ENCODE results near the gene MARCO.
"Not testable (repeated sequence)": the region's sequence is repeated elsewhere in the genome, so short reads cannot be mapped to it uniquely, and the experiment has no call there.

Gene MARCO

GRCh38 chr2:118988706-118989105 lies 46.7 kb downstream of the MARCO start:
- Histone ChIP-seq H3K4me3 (ENCODE audit: low read length in 2 of 2) (no peak overlapping the region), H3K27me3 (ENCODE audit: control insufficient read depth in 1 of 2, insufficient read depth in 2 of 2, low read length in 2 of 2) (peaks cover 0 to 3% of the 10 kb centered on the region in 2 donors), H3K27ac (ENCODE audit: low read length) (no peak overlapping the region), H3K36me3 (ENCODE audit: control insufficient read depth in 2 of 2, insufficient read depth in 2 of 2, low read length in 2 of 2) (no peaks in the 10 kb centered on the region), H3K4me1 (ENCODE audit: control insufficient read depth, insufficient read depth, low read length) (no peaks in the 10 kb centered on the region), H3K9me3 (ENCODE audit: control insufficient read depth in 2 of 2, low read length in 2 of 2) (peaks cover 0 to 3% of the 10 kb centered on the region in 2 donors), H3K9ac (ENCODE audit: low read length in 2 of 2) (no peak overlapping the region)

DNA sequence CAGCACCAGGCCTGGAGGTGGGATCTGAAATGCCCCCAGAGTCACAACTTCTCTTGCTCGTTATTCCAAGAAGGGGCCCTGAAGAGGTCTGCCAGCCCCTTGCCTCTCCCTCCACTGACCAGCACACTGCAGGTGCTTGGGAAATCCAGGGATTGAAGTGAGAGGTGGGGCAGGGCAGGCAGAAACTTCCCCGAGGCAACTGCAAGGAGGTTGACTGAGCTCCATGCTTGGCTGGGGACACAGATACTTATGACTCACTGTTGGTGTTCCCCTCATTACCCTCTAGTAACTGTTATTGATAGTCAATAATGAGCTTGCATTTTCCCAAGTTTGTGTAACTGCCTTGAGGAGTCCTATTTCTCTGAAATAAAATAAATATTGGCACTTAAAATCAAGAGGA lies 47.5 kb downstream of the MARCO start:
- no peak overlapping the region for H3K27ac ChIP-seq (ENCODE audit: low read length)
- H3K36me3 ChIP-seq (ENCODE audit: control insufficient read depth in 2 of 2, insufficient read depth in 2 of 2, low read length in 2 of 2): no peaks in the 10 kb centered on the region
- H3K9ac ChIP-seq (ENCODE audit: low read length in 2 of 2): no peak overlapping the region
- H3K4me3 ChIP-seq (ENCODE audit: low read length in 2 of 2): no peak overlapping the region
- H3K27me3 ChIP-seq (ENCODE audit: control insufficient read depth in 1 of 2, insufficient read depth in 2 of 2, low read length in 2 of 2): peaks cover 0 to 3% of the 10 kb centered on the region in 2 donors
- H3K9me3 ChIP-seq (ENCODE audit: control insufficient read depth in 2 of 2, low read length in 2 of 2): no peaks in the 10 kb centered on the region
- no peaks in the 10 kb centered on the region for H3K4me1 ChIP-seq (ENCODE audit: control insufficient read depth, insufficient read depth, low read length)

GRCh38 chr2:118990757-118991545 lies 49.0 kb downstream of the MARCO start:
- H3K27ac ChIP-seq (ENCODE audit: low read length): no peak overlapping the region
- no peaks in the 10 kb centered on the region for H3K4me1 ChIP-seq (ENCODE audit: control insufficient read depth, insufficient read depth, low read length)
- H3K4me3 ChIP-seq (ENCODE audit: low read length in 2 of 2): no peak overlapping the region
- no peaks in the 10 kb centered on the region for H3K36me3 ChIP-seq (ENCODE audit: control insufficient read depth in 2 of 2, insufficient read depth in 2 of 2, low read length in 2 of 2)
- peaks cover 0 to 3% of the 10 kb centered on the region in 2 donors for H3K27me3 ChIP-seq (ENCODE audit: control insufficient read depth in 1 of 2, insufficient read depth in 2 of 2, low read length in 2 of 2)
- H3K9me3 ChIP-seq (ENCODE audit: control insufficient read depth in 2 of 2, low read length in 2 of 2): no peaks in the 10 kb centered on the region
- no peak overlapping the region for H3K9ac ChIP-seq (ENCODE audit: low read length in 2 of 2)

GRCh38 chr2:118991554-118991953 lies 49.6 kb downstream of the MARCO start:
- H3K4me1 ChIP-seq (ENCODE audit: control insufficient read depth, insufficient read depth, low read length): no peaks in the 10 kb centered on the region
- H3K27ac ChIP-seq (ENCODE audit: low read length): no peak overlapping the region
- no peaks in the 10 kb centered on the region for H3K9me3 ChIP-seq (ENCODE audit: control insufficient read depth in 2 of 2, low read length in 2 of 2)
- peaks cover 0 to 3% of the 10 kb centered on the region in 2 donors for H3K27me3 ChIP-seq (ENCODE audit: control insufficient read depth in 1 of 2, insufficient read depth in 2 of 2, low read length in 2 of 2)
- H3K9ac ChIP-seq (ENCODE audit: low read length in 2 of 2): no peak overlapping the region
- H3K4me3 ChIP-seq (ENCODE audit: low read length in 2 of 2): no peak overlapping the region
- no peaks in the 10 kb centered on the region for H3K36me3 ChIP-seq (ENCODE audit: control insufficient read depth in 2 of 2, insufficient read depth in 2 of 2, low read length in 2 of 2)

GRCh38 chr2:118992740-118993391 lies 50.9 kb downstream of the MARCO start:
- no peaks in the 10 kb centered on the region for H3K4me1 ChIP-seq (ENCODE audit: control insufficient read depth, insufficient read depth, low read length)
- no peaks in the 10 kb centered on the region for H3K36me3 ChIP-seq (ENCODE audit: control insufficient read depth in 2 of 2, insufficient read depth in 2 of 2, low read length in 2 of 2)
- no peak overlapping the region for H3K27ac ChIP-seq (ENCODE audit: low read length)

DNA sequence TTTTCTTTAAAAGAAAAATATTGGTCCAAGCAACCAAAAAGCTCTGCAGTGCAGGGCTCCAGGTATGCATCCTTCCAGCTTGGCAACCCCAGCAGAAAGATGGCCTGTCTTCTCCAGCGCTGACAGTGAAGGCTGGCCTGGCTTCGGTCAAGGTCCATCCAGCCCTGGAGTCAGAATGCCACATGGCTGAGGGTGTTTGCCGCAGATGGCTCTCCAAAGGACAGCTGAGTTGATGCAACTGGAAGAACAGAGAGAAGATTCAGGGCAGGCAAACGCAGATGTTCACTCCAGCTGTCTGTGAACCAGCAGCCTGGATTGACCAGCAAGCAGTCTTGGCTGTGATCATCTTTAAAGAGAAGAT lies 51.4 kb downstream of the MARCO start:
- Histone ChIP-seq H3K36me3 (ENCODE audit: control insufficient read depth in 2 of 2, insufficient read depth in 2 of 2, low read length in 2 of 2) (no peaks in the 10 kb centered on the region), H3K9me3 (ENCODE audit: control insufficient read depth in 2 of 2, low read length in 2 of 2) (no peaks in the 10 kb centered on the region), H3K9ac (ENCODE audit: low read length in 2 of 2) (no peak overlapping the region), H3K4me3 (ENCODE audit: low read length in 2 of 2) (no peak overlapping the region), H3K27me3 (ENCODE audit: control insufficient read depth in 1 of 2, insufficient read depth in 2 of 2, low read length in 2 of 2) (peaks cover 0 to 3% of the 10 kb centered on the region in 2 donors), H3K4me1 (ENCODE audit: control insufficient read depth, insufficient read depth, low read length) (no peaks in the 10 kb centered on the region), H3K27ac (ENCODE audit: low read length) (no peak overlapping the region)

More at GRCh38 chr2:118992740-118993391, 50.9 kb downstream of the MARCO start:
- peaks cover 0 to 3% of the 10 kb centered on the region in 2 donors for H3K27me3 ChIP-seq (ENCODE audit: control insufficient read depth in 1 of 2, insufficient read depth in 2 of 2, low read length in 2 of 2)
- no peak overlapping the region for H3K9ac ChIP-seq (ENCODE audit: low read length in 2 of 2)
- no peak overlapping the region for H3K4me3 ChIP-seq (ENCODE audit: low read length in 2 of 2)
- no peaks in the 10 kb centered on the region for H3K9me3 ChIP-seq (ENCODE audit: control insufficient read depth in 2 of 2, low read length in 2 of 2)

GRCh38 chr2:118994172-118994700 lies 52.2 kb downstream of the MARCO start:
- Histone ChIP-seq H3K27ac (ENCODE audit: low read length) (no peak overlapping the region), H3K4me3 (ENCODE audit: low read length in 2 of 2) (no peak overlapping the region), H3K27me3 (ENCODE audit: control insufficient read depth in 1 of 2, insufficient read depth in 2 of 2, low read length in 2 of 2) (no peaks in the 10 kb centered on the region), H3K4me1 (ENCODE audit: control insufficient read depth, insufficient read depth, low read length) (no peaks in the 10 kb centered on the region), H3K9ac (ENCODE audit: low read length in 2 of 2) (no peak overlapping the region), H3K36me3 (ENCODE audit: control insufficient read depth in 2 of 2, insufficient read depth in 2 of 2, low read length in 2 of 2) (no peaks in the 10 kb centered on the region), H3K9me3 (ENCODE audit: control insufficient read depth in 2 of 2, low read length in 2 of 2) (no peaks in the 10 kb centered on the region)

DNA sequence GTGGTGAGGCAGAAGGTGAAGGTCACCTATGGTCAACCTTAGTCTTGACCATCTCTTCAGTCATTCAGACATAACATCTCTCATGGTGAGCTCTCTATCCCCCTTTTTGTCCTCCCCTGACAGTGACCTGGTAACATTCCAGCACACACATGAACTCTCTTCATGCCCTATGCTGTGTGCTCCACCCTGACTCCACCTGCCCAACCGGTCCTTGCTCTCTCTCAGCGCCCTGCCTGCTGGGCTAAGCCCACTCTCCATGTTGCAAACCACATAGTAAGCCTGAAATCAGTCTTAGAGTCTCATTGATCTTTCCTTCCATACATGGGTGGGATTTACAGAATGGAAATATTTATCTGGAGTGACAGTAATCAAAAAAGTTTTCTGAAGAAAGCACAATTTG lies 52.8 kb downstream of the MARCO start:
- no peaks in the 10 kb centered on the region for H3K4me1 ChIP-seq (ENCODE audit: control insufficient read depth, insufficient read depth, low read length)

GRCh38 chr2:119003856-119004255 lies 61.9 kb downstream of the MARCO start:
- not testable (repeated sequence) for H3K4me1 ChIP-seq (ENCODE audit: control insufficient read depth, insufficient read depth, low read length); H3K27me3 ChIP-seq (ENCODE audit: control insufficient read depth in 1 of 2, insufficient read depth in 2 of 2, low read length in 2 of 2); H3K36me3 ChIP-seq (ENCODE audit: control insufficient read depth in 2 of 2, insufficient read depth in 2 of 2, low read length in 2 of 2); H3K9me3 ChIP-seq (ENCODE audit: control insufficient read depth in 2 of 2, low read length in 2 of 2); H3K27ac ChIP-seq (ENCODE audit: low read length); H3K4me3 ChIP-seq (ENCODE audit: low read length in 2 of 2); H3K9ac ChIP-seq (ENCODE audit: low read length in 2 of 2)

More for the DNA sequence above, 52.8 kb downstream of the MARCO start:
- no peaks in the 10 kb centered on the region for H3K9me3 ChIP-seq (ENCODE audit: control insufficient read depth in 2 of 2, low read length in 2 of 2)
- no peaks in the 10 kb centered on the region for H3K27me3 ChIP-seq (ENCODE audit: control insufficient read depth in 1 of 2, insufficient read depth in 2 of 2, low read length in 2 of 2)
- H3K9ac ChIP-seq (ENCODE audit: low read length in 2 of 2): no peak overlapping the region
- H3K27ac ChIP-seq (ENCODE audit: low read length): no peak overlapping the region
- no peaks in the 10 kb centered on the region for H3K36me3 ChIP-seq (ENCODE audit: control insufficient read depth in 2 of 2, insufficient read depth in 2 of 2, low read length in 2 of 2)
- H3K4me3 ChIP-seq (ENCODE audit: low read length in 2 of 2): no peak overlapping the region

DNA sequence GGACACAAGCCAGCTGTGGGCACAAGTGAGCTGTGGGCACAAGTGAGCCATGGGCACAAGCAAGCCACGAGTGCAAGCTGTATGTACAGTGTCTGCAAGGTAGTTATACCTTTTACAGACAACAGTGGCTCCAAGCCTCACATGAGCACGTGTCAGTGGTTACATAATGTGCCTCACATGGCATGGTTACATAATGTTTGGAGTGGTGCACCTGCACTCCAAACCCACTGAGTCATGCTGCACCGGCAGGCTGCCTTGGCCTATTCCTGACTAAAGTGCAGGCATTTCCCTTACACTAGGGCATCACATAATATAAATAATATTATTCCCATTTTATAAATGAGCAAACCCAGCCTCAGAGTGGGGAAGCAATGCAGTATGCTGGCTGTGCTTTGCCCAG lies 62.6 kb downstream of the MARCO start:
- peaks cover 0 to 5% of the 10 kb centered on the region in 2 donors for H3K27me3 ChIP-seq (ENCODE audit: control insufficient read depth in 1 of 2, insufficient read depth in 2 of 2, low read length in 2 of 2)
- no peaks in the 10 kb centered on the region for H3K9me3 ChIP-seq (ENCODE audit: control insufficient read depth in 2 of 2, low read length in 2 of 2)
- H3K9ac ChIP-seq (ENCODE audit: low read length in 2 of 2): no peak overlapping the region
- no peak overlapping the region for H3K4me3 ChIP-seq (ENCODE audit: low read length in 2 of 2)
- H3K4me1 ChIP-seq (ENCODE audit: control insufficient read depth, insufficient read depth, low read length): no peaks in the 10 kb centered on the region
- no peaks in the 10 kb centered on the region for H3K36me3 ChIP-seq (ENCODE audit: control insufficient read depth in 2 of 2, insufficient read depth in 2 of 2, low read length in 2 of 2)
- no peak overlapping the region for H3K27ac ChIP-seq (ENCODE audit: low read length)

DNA sequence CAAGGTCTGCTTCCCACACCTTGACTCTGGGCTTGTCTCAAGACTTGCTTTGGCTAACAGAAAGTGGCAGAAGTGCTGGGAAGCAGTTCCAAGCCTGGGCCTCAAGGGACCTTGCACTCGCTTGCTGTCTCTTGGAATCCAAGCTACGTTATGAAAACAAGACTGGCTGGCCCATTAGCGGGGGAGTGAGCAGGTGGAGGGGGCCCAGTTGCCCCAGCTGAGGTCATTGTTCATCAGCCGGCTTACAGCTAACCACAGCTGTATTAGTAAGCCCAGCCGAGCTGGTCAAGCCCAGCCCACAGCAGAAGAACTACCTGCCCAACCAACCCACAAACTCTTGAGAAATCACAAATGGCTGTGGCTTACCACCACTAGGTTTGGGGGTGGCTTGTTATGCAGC lies 63.1 kb downstream of the MARCO start:
- Histone ChIP-seq H3K9me3 (ENCODE audit: control insufficient read depth in 2 of 2, low read length in 2 of 2) (no peaks in the 10 kb centered on the region), H3K36me3 (ENCODE audit: control insufficient read depth in 2 of 2, insufficient read depth in 2 of 2, low read length in 2 of 2) (no peaks in the 10 kb centered on the region), H3K9ac (ENCODE audit: low read length in 2 of 2) (no peak overlapping the region), H3K4me1 (ENCODE audit: control insufficient read depth, insufficient read depth, low read length) (no peaks in the 10 kb centered on the region), H3K27ac (ENCODE audit: low read length) (no peak overlapping the region), H3K27me3 (ENCODE audit: control insufficient read depth in 1 of 2, insufficient read depth in 2 of 2, low read length in 2 of 2) (peaks cover 0 to 5% of the 10 kb centered on the region in 2 donors), H3K4me3 (ENCODE audit: low read length in 2 of 2) (no peak overlapping the region)

Data from stomach smooth muscle (tissue), 2 donors.